Uterus (tissue), 4 donors: ENCODE data around the gene CDR2L. TPM values are rescaled to one million over a fixed set of nuclear protein-coding genes. Genes with fewer than 3 reads are reported as not detected.

ENCODE experiments used
- DNase-seq, 2 donors: peaks; one replicate each; pipeline ENCODE4 v3.0.0-alpha.2; 2019 to 2020
- H3K27ac ChIP-seq, 2 donors: fragments of 200-600 bp; sonication (generic); 1 replicate in 1 of 2; 2 replicates in 1 of 2; pipeline ENCODE4 v1.5.1; 2016 to 2018
- H3K27me3 ChIP-seq, 2 donors: fragments of 200-600 bp; sonication (generic); one replicate each; pipeline ENCODE4 v1.5.1; 2018 to 2019; ENCODE audit warnings: control low read depth in 1 of 2
- H3K36me3 ChIP-seq, 2 donors: fragments of 200-600 bp; sonication (generic); one replicate each; pipeline ENCODE4 v1.5.1; 2019; ENCODE audit warnings: control low read depth in 1 of 2
- H3K4me1 ChIP-seq, 2 donors: fragments of 200-600 bp; sonication (generic); one replicate each; pipeline ENCODE4 v1.5.1; 2018 to 2019; ENCODE audit warnings: control low read depth in 1 of 2
- H3K4me3 ChIP-seq, 2 donors: fragments of 200-600 bp; sonication (generic); 1 replicate in 1 of 2; 2 replicates in 1 of 2; pipeline ENCODE4 v1.5.1; 2018 to 2019; ENCODE audit warnings: mild to moderate bottlenecking in 1 of 2
- H3K9me3 ChIP-seq, 2 donors: fragments of 200-600 bp; sonication (generic); one replicate each; pipeline ENCODE4 v1.5.1; 2019; ENCODE audit warnings: control low read depth in 1 of 2
- POLR2A ChIP-seq, 2 donors: fragments of 450-650 bp; IDR thresholded peaks; one replicate each; pipeline ENCODE4 v1.6.1; 2016; ENCODE audit warnings: antibody characterized with exemption in 2 of 2, mild to moderate bottlenecking in 1 of 2, moderate library complexity in 1 of 2
- intact Hi-C: fragments of 100-400 bp; cut with DNase I; formaldehyde crosslinking; loops from one replicate; pipeline ENCODE4 v1.15.1; 2023; ENCODE audit warnings: low total_unique reads
- total RNA-seq, 4 donors: library from RNA; depleted of rRNA in 3 of 4; stranded (reverse); fragments of >200 nt in 3 of 4; gene quantifications; one replicate each; pipeline versions ENCODE4 v1.1.0 to v1.2.4, GENCODE V29; 2014 to 2023
- TF ChIP-seq, protein P1 (sequence below), 4 experiments: fragments of 200-600 bp in 2 of 4; fragments of 450-650 bp in 2 of 4; sonication (generic) in 2 of 4; IDR thresholded peaks; one replicate each; pipeline ENCODE4 v1.5.1; 2016 to 2019; ENCODE audit warnings: antibody characterized with exemption in 4 of 4, mild to moderate bottlenecking in 2 of 4, moderate library complexity in 1 of 4
- donor health status: DM: yes; HTN: yes; CAD: no.

The CDR2L gene
- total RNA-seq, 4 donors from 2014 or later: 4.7 to 25.4 (median 6.7) TPM

DNA sequence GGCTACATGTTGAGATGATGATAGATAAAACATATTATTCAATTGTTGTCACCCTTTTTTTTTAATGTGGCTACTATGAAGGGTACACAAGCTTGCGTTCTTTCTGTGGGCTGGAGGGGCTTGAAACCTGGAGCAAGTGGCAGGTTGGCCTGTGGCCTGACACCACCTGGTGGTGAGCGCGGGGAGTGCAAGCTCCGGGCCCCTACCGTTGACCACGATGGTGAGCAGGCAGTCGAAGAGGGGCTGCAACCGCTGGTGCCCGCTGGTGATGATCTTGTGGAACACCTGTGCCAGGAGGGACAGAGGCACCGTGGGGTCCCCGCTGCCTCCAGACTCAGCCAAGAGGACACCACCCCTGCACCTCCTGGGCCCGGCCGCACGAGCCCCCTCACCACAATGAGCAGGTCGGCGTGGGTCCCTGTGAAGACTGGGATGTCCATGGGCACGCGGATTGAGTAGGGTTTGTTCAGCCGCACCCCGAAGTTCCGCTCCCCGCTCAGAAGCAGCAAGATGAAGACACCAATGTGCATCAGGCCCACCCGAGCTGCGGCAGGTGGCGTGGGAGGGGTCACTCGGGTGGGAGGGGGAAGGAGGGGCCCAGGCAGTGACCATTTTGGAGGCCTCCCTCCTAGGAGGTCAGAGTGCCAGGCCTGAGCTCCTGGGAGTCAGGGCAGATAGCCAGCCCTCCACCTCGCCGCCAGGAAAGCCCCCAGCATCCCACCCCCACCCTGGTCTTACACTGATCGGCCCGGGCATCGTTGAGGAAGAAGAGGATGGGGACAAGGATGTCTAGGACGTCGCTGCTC is 29.3 kb upstream of the CDR2L start:
- intact Hi-C loops: loop anchor here (10.0 kb wide), 1 partner anchor 213 kb away; the partner anchor contains the start of gene NHERF1
- Histone ChIP-seq H3K27me3 (no peaks in the 10 kb centered on the region), H3K36me3 (no peaks in the 10 kb centered on the region), H3K9me3 (no peaks in the 10 kb centered on the region), H3K4me1 (no peaks in the 10 kb centered on the region), H3K4me3 (no peak overlapping the region), H3K27ac (no peak overlapping the region)
- TF ChIP-seq POLR2A (IDR thresholded peaks at IDR 0.05): no peak
- TF ChIP-seq, protein P1, sequence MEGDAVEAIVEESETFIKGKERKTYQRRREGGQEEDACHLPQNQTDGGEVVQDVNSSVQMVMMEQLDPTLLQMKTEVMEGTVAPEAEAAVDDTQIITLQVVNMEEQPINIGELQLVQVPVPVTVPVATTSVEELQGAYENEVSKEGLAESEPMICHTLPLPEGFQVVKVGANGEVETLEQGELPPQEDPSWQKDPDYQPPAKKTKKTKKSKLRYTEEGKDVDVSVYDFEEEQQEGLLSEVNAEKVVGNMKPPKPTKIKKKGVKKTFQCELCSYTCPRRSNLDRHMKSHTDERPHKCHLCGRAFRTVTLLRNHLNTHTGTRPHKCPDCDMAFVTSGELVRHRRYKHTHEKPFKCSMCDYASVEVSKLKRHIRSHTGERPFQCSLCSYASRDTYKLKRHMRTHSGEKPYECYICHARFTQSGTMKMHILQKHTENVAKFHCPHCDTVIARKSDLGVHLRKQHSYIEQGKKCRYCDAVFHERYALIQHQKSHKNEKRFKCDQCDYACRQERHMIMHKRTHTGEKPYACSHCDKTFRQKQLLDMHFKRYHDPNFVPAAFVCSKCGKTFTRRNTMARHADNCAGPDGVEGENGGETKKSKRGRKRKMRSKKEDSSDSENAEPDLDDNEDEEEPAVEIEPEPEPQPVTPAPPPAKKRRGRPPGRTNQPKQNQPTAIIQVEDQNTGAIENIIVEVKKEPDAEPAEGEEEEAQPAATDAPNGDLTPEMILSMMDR (IDR thresholded peaks at IDR 0.05): peak; percentile 83 to 94 (median 89)
- DNase-seq: peak; percentile 68 to 74

DNA sequence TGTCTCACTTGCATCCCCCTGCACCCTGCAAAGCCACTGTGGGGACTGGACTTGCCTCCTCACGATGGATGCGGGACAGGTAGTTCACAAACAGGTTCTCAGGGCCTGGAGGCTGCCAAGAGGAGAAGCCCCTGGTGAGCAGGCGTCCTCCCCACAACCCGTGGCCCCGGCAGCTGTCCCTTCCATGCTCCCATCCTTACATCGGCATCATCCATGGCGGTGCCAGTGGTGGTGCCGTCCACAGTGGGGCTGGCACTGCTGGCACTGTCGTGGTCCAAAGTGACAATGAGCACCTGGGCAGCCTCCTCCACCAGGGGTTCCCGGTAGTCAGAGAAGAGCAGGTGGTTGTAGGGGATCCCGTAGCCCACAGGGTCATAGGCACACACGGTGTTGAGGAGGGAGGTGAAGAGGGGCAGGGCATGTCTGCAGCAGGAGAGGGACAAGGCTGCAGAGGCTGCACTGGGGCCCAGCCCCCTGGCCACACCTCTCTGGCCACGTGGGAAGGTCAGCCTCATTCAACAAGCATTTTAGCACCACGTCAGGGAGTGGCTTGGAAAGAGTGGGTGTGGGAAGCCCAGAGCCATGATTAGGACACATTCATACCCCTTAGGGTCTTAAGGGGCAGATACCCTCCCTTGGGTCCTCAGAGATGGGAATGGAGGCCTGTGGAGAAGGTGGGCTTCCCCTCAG is 27.5 kb upstream of the CDR2L start:
- DNase-seq: no peak
- intact Hi-C loops: loop anchor here (10.0 kb wide), 3 partner anchors 55 to 245 kb away; partner anchors contain the start of genes MRPL58, NHERF1 and NUP85
- H3K27ac ChIP-seq: no peak overlapping the region
- no peaks in the 10 kb centered on the region for H3K27me3 ChIP-seq
- no peak overlapping the region for H3K4me3 ChIP-seq
- TF ChIP-seq, protein P1 (IDR thresholded peaks at IDR 0.05): no peak
- TF ChIP-seq POLR2A (IDR thresholded peaks at IDR 0.05): no peak
- H3K36me3 ChIP-seq: no peaks in the 10 kb centered on the region
- no peaks in the 10 kb centered on the region for H3K4me1 ChIP-seq
- H3K9me3 ChIP-seq: no peaks in the 10 kb centered on the region

DNA sequence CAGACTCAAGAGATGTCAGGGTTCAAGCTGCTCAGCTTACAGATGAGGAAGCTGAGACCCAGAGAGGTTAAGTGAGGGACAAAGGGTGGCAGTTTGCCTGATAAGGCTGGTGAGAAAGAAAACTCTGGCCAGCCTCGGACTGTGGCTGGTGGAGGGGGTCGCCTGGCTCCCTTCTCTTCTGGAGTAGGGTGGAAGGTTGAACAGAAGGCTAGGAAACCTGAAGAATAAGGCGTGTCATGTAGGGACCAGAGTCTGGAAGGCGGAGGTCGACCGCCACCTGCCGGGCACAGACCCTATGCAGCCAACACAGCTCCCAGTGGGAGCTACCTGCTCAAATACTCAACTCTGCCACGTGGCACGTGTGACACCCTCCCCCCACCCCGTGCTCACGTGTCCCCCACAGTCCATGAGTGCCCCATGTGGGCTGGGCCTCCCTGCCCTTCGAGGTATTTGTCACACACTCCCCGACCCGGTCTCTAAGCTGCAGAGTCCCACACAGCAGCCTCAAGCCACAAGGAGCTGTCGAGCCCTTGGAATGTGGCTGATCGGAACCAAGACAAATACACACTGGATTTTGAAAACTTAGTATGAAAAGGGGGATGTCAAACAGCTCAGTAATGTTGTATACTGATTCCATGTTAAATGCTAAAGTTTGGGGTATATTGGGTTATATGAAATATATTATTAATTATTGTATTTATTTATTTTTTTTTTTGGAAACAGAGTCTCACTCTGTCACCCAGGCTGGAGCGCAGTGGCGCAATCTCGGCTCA is 26.7 kb upstream of the CDR2L start:
- no peak overlapping the region for H3K27ac ChIP-seq
- no peaks in the 10 kb centered on the region for H3K4me1 ChIP-seq
- H3K36me3 ChIP-seq: no peaks in the 10 kb centered on the region
- intact Hi-C loops: loop anchor here (10.0 kb wide), 2 partner anchors 54 to 244 kb away; partner anchors contain the start of genes MRPL58 and NUP85
- no peak for DNase-seq
- H3K9me3 ChIP-seq: no peaks in the 10 kb centered on the region
- no peaks in the 10 kb centered on the region for H3K27me3 ChIP-seq
- no peak overlapping the region for H3K4me3 ChIP-seq
- TF ChIP-seq, protein P1 (IDR thresholded peaks at IDR 0.05): peak in 1 of 4 experiments; percentile 13
- TF ChIP-seq POLR2A (IDR thresholded peaks at IDR 0.05): no peak

DNA sequence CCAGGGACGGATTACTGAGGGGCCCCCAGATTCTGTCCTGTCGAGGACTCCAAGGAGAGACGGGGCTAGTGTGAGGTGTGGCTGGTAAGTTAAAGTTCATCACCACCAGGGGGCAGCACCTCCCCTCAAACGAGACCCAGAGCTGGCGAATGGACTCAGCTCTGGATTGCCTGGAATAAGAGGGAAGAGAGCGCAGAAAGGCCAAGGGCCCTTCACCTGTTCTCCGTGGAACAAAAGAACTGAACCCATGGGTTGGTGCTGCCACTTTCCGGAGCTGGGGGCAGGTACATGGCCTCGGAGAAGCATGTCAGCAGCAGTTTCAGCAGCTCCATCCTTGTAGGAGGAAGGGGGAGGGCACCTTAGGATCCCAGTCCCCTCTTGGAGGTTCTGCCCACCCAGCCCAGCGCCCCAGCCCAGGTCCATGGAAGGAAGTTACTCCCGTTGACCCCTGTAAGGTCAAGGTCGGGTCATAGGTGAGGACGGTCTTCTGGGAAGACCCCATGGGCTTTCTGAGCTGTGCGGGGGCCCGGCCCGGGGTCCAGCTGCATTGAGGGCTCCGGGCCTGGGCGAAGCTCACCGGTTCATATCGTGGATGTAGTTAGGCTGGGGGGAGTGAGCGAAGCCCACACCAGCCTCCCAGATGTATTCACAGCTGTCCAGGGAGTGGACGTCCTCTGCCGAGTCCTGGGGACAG is 25.6 kb upstream of the CDR2L start:
- no peaks in the 10 kb centered on the region for H3K9me3 ChIP-seq
- no peak overlapping the region for H3K4me3 ChIP-seq
- TF ChIP-seq, protein P1 (IDR thresholded peaks at IDR 0.05): peak; percentile 68 to 87 (median 78)
- no peak for TF ChIP-seq POLR2A (IDR thresholded peaks at IDR 0.05)
- no peak overlapping the region for H3K27ac ChIP-seq
- peak; percentile 88 to 91 for DNase-seq
- intact Hi-C loops: loop anchor here (10.0 kb wide), 2 partner anchors 53 to 243 kb away; partner anchors contain the start of genes MRPL58 and NUP85
- H3K27me3 ChIP-seq: no peaks in the 10 kb centered on the region
- no peaks in the 10 kb centered on the region for H3K36me3 ChIP-seq
- no peaks in the 10 kb centered on the region for H3K4me1 ChIP-seq
